Measurements from ENCODE around the gene KLHDC3. TPM values are rescaled to one million over a fixed set of nuclear protein-coding genes. Genes with fewer than 3 reads are reported as not detected.
A peak's percentile ranks its signal among the peaks of the same experiment; 100 is the strongest.

The KLHDC3 gene
- total RNA-seq, 1 donor from 2014 or later: 104 TPM

- H3K27ac Mint-ChIP-seq: no peak overlapping the region
- DNase-seq (ENCODE audit: extremely low spot score, unreplicated experiment): no peak
- H3K4me1 Mint-ChIP-seq (ENCODE audit: unreplicated experiment): peaks cover 17% of the 10 kb centered on the region
- H3K4me3 Mint-ChIP-seq: no peak overlapping the region
- H3K27me3 Mint-ChIP-seq: no peaks in the 10 kb centered on the region
- H3K36me3 Mint-ChIP-seq: peaks cover 8% of the 10 kb centered on the region
- no peaks in the 10 kb centered on the region for H3K9me3 Mint-ChIP-seq
- TF ChIP-seq CTCF (conservative IDR thresholded peaks at IDR 0.05): no peak
Measured at GRCh38 chr6:42974919-42975505, 39.0 kb upstream of the KLHDC3 start.

- peak overlapping the region; percentile 86 for H3K4me3 Mint-ChIP-seq
- peak overlapping the region; percentile 77 for H3K27ac Mint-ChIP-seq
- DNase-seq (ENCODE audit: extremely low spot score, unreplicated experiment): no peak
Measured at GRCh38 chr6:42978487-42978838, 35.6 kb upstream of the KLHDC3 start.

GRCh38 chr6:42978839-42979522 is 35.1 kb upstream of the KLHDC3 start, which contains the start of gene PEX6:
Gene PEX6, minus strand, starts transcription at chr6:42979181. Its CDS starts 31 bp downstream, at chr6:42979150.
- no peaks in the 10 kb centered on the region for H3K9me3 Mint-ChIP-seq
- peaks cover 4% of the 10 kb centered on the region for H3K36me3 Mint-ChIP-seq
- H3K4me3 Mint-ChIP-seq: peak within 1 kb of the TSS; percentile 96
- peak within 1 kb of the TSS; percentile 89 for H3K27ac Mint-ChIP-seq
- no peaks in the 10 kb centered on the region for H3K27me3 Mint-ChIP-seq
- DNase-seq (ENCODE audit: extremely low spot score, unreplicated experiment): peak; percentile 90
- H3K4me1 Mint-ChIP-seq (ENCODE audit: unreplicated experiment): peaks cover 22% of the 10 kb centered on the region
- TF ChIP-seq CTCF (conservative IDR thresholded peaks at IDR 0.05): no peak

More at GRCh38 chr6:42978487-42978838, 35.6 kb upstream of the KLHDC3 start:
- Mint-ChIP-seq H3K9me3 (no peaks in the 10 kb centered on the region), H3K27me3 (no peaks in the 10 kb centered on the region), H3K4me1 (ENCODE audit: unreplicated experiment) (peaks cover 17% of the 10 kb centered on the region), H3K36me3 (peaks cover 4% of the 10 kb centered on the region)
- no peak for TF ChIP-seq CTCF (conservative IDR thresholded peaks at IDR 0.05)

GRCh38 chr6:42979523-42980177 is 34.4 kb upstream of the KLHDC3 start:
- Mint-ChIP-seq H3K27ac (peak overlapping the region; percentile 89), H3K4me3 (peak overlapping the region; percentile 96), H3K4me1 (ENCODE audit: unreplicated experiment) (peaks cover 25% of the 10 kb centered on the region), H3K36me3 (peaks cover 4% of the 10 kb centered on the region), H3K9me3 (no peaks in the 10 kb centered on the region), H3K27me3 (no peaks in the 10 kb centered on the region)
- no peak for DNase-seq (ENCODE audit: extremely low spot score, unreplicated experiment)
- peak; percentile 13 for TF ChIP-seq CTCF (conservative IDR thresholded peaks at IDR 0.05)

- H3K36me3 Mint-ChIP-seq: peaks cover 2% of the 10 kb centered on the region
- no peak for DNase-seq (ENCODE audit: extremely low spot score, unreplicated experiment)
- H3K27ac Mint-ChIP-seq: peak overlapping the region; percentile 3
- H3K27me3 Mint-ChIP-seq: no peaks in the 10 kb centered on the region
- peak overlapping the region; percentile 6 for H3K4me3 Mint-ChIP-seq
- H3K4me1 Mint-ChIP-seq (ENCODE audit: unreplicated experiment): peaks cover 34% of the 10 kb centered on the region
- TF ChIP-seq CTCF (conservative IDR thresholded peaks at IDR 0.05): no peak
- H3K9me3 Mint-ChIP-seq: no peaks in the 10 kb centered on the region
Measured at GRCh38 chr6:42981836-42982235, 32.2 kb upstream of the KLHDC3 start.
